ENCODE data around the gene TRAF2. TPM values are rescaled to one million over a fixed set of nuclear protein-coding genes. Genes with fewer than 3 reads are reported as not detected.
"Not testable (repeated sequence)": the region's sequence is repeated elsewhere in the genome, so short reads cannot be mapped to it uniquely, and the experiment has no call there.

The TRAF2 gene
- total RNA-seq, 1 donor from 2014 or later, result 85.0 TPM

GRCh38 chr9:136856541-136857141 lies 29.7 kb upstream of the TRAF2 start:
- intact Hi-C loops (cut with micrococcal nuclease), result no loop called here

GRCh38 chr9:136857166-136857565 lies 29.1 kb upstream of the TRAF2 start:
- intact Hi-C loops (cut with micrococcal nuclease), result no loop called here

- intact Hi-C loops (cut with micrococcal nuclease), result no loop called here
These were observed 28.5 kb upstream of the TRAF2 start for GRCh38 chr9:136857581-136858412.

GRCh38 chr9:136858452-136858843 lies 27.9 kb upstream of the TRAF2 start:
- intact Hi-C loops (cut with micrococcal nuclease), result no loop called here

GRCh38 chr9:136858844-136859757 lies 27.2 kb upstream of the TRAF2 start:
- intact Hi-C loops (cut with micrococcal nuclease), result no loop called here

- intact Hi-C loops (cut with micrococcal nuclease), result no loop called here
These were observed 25.8 kb upstream of the TRAF2 start for GRCh38 chr9:136860529-136860928.

GRCh38 chr9:136860933-136861873 lies 25.1 kb upstream of the TRAF2 start:
- intact Hi-C loops (cut with micrococcal nuclease), result no loop called here

- intact Hi-C loops (cut with micrococcal nuclease), result no loop called here
These were observed 24.4 kb upstream of the TRAF2 start for GRCh38 chr9:136861874-136862457.

- intact Hi-C loops (cut with micrococcal nuclease), result no loop called here
These were observed 23.3 kb upstream of the TRAF2 start for GRCh38 chr9:136862849-136863622.

- intact Hi-C loops (cut with micrococcal nuclease), result no loop called here
These were observed 22.6 kb upstream of the TRAF2 start for GRCh38 chr9:136863623-136864273.

GRCh38 chr9:136865041-136865767 lies 21.1 kb upstream of the TRAF2 start:
- intact Hi-C loops (cut with micrococcal nuclease), result no loop called here

GRCh38 chr9:136865768-136866103 lies 20.6 kb upstream of the TRAF2 start:
- intact Hi-C loops (cut with micrococcal nuclease), result loop anchor here (1.0 to 2.0 kb wide), 5 partner anchors 16 to 65 kb away; partner anchors contain the start of genes PHPT1 and TRAF2

- intact Hi-C loops (cut with micrococcal nuclease), result loop anchor here (1.0 to 2.0 kb wide), 5 partner anchors 15 to 66 kb away; partner anchors contain the start of genes PHPT1 and TRAF2
These were observed 19.4 kb upstream of the TRAF2 start for GRCh38 chr9:136866898-136867421.

GRCh38 chr9:136867480-136867879 lies 18.8 kb upstream of the TRAF2 start:
- intact Hi-C loops (cut with micrococcal nuclease), result loop anchor here (2.0 kb wide), 1 partner anchor 67 kb away; no protein-coding TSS in a partner anchor

GRCh38 chr9:136867917-136868316 lies 18.4 kb upstream of the TRAF2 start:
- intact Hi-C loops (cut with micrococcal nuclease), result loop anchor here (2.0 kb wide), 1 partner anchor 67 kb away; no protein-coding TSS in a partner anchor

- intact Hi-C loops (cut with micrococcal nuclease), result no loop called here
These were observed 17.7 kb upstream of the TRAF2 start for GRCh38 chr9:136868644-136869043.

- intact Hi-C loops (cut with micrococcal nuclease), result not testable (repeated sequence)
These were observed 16.7 kb upstream of the TRAF2 start for GRCh38 chr9:136869611-136870010.

- intact Hi-C loops (cut with micrococcal nuclease), result no loop called here
These were observed 11.2 kb upstream of the TRAF2 start for GRCh38 chr9:136875155-136875554.

All from T-helper 1 cell treated with Interleukin-12 subunit alpha and Interleukin-12 subunit beta and Interleukin-4 antibody, amounts not matched to agents 30 ng/mL and 1 ng/mL, for 36 hours (primary cell).